ENCODE results near the gene COL1A1.

The COL1A1 gene

DNA sequence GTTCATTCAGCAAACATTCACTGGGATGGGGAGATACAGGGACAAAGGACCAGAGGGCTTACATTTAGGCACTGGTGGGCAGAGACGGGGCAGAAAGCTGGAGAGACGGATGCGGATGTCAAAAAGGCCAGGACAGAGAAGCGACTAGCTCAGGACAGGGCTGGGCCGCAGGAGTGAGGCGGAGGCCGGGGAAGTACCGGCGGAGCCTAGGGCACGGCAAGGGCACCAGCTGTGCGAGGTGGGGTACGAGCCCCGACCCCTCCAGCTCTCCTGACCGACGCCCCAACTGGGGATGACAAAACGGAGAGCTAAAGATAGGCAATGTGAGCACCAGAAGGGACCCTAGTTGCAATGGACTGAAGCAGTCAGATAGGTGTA, 39.5 kb downstream of the COL1A1 start:
- no peak overlapping the region; the same call in 1 of the 2 replicates for H3K9ac ChIP-seq (ENCODE audit: low read depth, low read length)
- peak overlapping the region; percentile 60 for H2AFZ ChIP-seq (ENCODE audit: low read depth, low read length)
- H4K20me1 ChIP-seq (ENCODE audit: insufficient read depth, low read length) = no peaks in the 10 kb centered on the region
- H3K79me2 ChIP-seq (ENCODE audit: insufficient read depth, low read length) = no peaks in the 10 kb centered on the region
- TF ChIP-seq, protein P1, sequence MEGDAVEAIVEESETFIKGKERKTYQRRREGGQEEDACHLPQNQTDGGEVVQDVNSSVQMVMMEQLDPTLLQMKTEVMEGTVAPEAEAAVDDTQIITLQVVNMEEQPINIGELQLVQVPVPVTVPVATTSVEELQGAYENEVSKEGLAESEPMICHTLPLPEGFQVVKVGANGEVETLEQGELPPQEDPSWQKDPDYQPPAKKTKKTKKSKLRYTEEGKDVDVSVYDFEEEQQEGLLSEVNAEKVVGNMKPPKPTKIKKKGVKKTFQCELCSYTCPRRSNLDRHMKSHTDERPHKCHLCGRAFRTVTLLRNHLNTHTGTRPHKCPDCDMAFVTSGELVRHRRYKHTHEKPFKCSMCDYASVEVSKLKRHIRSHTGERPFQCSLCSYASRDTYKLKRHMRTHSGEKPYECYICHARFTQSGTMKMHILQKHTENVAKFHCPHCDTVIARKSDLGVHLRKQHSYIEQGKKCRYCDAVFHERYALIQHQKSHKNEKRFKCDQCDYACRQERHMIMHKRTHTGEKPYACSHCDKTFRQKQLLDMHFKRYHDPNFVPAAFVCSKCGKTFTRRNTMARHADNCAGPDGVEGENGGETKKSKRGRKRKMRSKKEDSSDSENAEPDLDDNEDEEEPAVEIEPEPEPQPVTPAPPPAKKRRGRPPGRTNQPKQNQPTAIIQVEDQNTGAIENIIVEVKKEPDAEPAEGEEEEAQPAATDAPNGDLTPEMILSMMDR (IDR thresholded peaks at IDR 0.05; ENCODE audit: borderline replicate concordance, extremely low read depth, low read length, poor library complexity, severe bottlenecking) = no peak
- TF ChIP-seq EZH2 (IDR thresholded peaks at IDR 0.05; ENCODE audit: borderline replicate concordance, low read depth, low read length, severe bottlenecking) = no peak
- peak overlapping the region in 1 of 2 experiments; percentile 53; a peak in 2 of 4 replicates for H3K4me3 ChIP-seq (ENCODE audit: low read depth in 1 of 2, low read length in 2 of 2)
- no peak for DNase-seq
- H3K4me2 ChIP-seq (ENCODE audit: insufficient read depth, low read length) = peak overlapping the region; percentile 76
- ATAC-seq (ENCODE audit: insufficient read depth, low read depth) = no peak
- H3K36me3 ChIP-seq (ENCODE audit: insufficient read depth, low read length) = no peaks in the 10 kb centered on the region
- H3K9me3 ChIP-seq (ENCODE audit: insufficient read depth, low read length, severe bottlenecking) = no peaks in the 10 kb centered on the region
- peaks cover 20% of the 10 kb centered on the region for H3K4me1 ChIP-seq (ENCODE audit: insufficient read depth, low read length)
- no peak overlapping the region; the same call in 1 of the 2 replicates for H3K27ac ChIP-seq (ENCODE audit: low read length)
- H3K27me3 ChIP-seq (ENCODE audit: insufficient read depth, low read length, poor library complexity) = no peaks in the 10 kb centered on the region

DNA sequence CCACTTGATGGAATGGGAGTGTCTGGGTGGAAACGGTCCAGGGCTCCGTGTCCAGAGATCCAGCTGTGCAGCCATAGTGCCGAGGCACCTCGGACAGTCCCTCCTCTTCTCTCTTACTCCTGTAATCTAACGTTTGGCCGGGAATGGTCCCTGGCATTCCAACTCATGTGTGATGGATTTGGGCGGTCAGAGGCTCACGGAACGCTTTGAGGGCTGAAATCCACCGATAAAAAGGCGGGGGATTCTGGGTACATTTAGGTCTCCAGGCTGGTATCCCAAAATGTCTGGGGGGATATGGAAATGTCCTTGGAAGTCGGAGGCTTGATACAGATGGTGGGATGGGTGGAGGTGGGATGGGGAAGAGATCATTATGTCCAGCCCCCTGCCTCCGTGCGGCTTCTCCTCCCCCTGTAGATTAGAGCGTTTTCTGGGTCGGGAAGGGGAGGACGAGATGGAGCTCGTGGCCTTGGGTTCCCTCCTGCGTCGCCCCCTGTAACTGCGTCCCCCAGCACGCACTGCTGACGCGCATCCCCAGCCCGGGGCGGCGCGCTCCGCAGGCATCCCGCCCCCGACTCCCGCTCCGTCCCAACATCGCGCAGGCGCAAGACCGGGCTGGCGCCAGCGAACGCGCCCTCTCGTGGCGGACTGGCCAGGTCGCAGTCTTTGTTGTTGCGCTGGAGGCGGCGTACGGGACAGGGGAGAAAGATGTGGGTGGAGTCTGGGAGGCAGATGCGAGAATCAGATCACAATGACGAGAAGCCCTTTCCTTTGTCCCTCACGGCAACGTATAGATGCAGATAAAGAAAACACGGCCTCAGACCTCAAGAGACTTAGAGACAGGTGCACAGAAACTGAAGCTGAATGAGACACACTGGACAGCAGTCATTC, 40.2 kb downstream of the COL1A1 start:
- H3K27me3 ChIP-seq (ENCODE audit: insufficient read depth, low read length, poor library complexity) = no peaks in the 10 kb centered on the region
- ATAC-seq (ENCODE audit: insufficient read depth, low read depth) (peak; percentile 96), DNase-seq (peak; percentile 96)
- peak overlapping the region; percentile 11; the same call in 1 of the 2 replicates for H3K27ac ChIP-seq (ENCODE audit: low read length)
- H3K4me1 ChIP-seq (ENCODE audit: insufficient read depth, low read length) = peaks cover 20% of the 10 kb centered on the region
- TF ChIP-seq, protein P1 (IDR thresholded peaks at IDR 0.05; ENCODE audit: borderline replicate concordance, extremely low read depth, low read length, poor library complexity, severe bottlenecking) = peak; percentile 97
- TF ChIP-seq EZH2 (IDR thresholded peaks at IDR 0.05; ENCODE audit: borderline replicate concordance, low read depth, low read length, severe bottlenecking) = no peak
- no peaks in the 10 kb centered on the region for H3K9me3 ChIP-seq (ENCODE audit: insufficient read depth, low read length, severe bottlenecking)
- no peaks in the 10 kb centered on the region for H4K20me1 ChIP-seq (ENCODE audit: insufficient read depth, low read length)
- peak overlapping the region; percentile 76 for H3K4me2 ChIP-seq (ENCODE audit: insufficient read depth, low read length)
- H3K36me3 ChIP-seq (ENCODE audit: insufficient read depth, low read length) = no peaks in the 10 kb centered on the region
- peak overlapping the region; percentile 79 for H2AFZ ChIP-seq (ENCODE audit: low read depth, low read length)
- peak overlapping the region in 1 of 2 experiments; percentile 53; a peak in 2 of 4 replicates for H3K4me3 ChIP-seq (ENCODE audit: low read depth in 1 of 2, low read length in 2 of 2)
- H3K79me2 ChIP-seq (ENCODE audit: insufficient read depth, low read length) = no peaks in the 10 kb centered on the region
- peak overlapping the region; percentile 50 for H3K9ac ChIP-seq (ENCODE audit: low read depth, low read length)

DNA sequence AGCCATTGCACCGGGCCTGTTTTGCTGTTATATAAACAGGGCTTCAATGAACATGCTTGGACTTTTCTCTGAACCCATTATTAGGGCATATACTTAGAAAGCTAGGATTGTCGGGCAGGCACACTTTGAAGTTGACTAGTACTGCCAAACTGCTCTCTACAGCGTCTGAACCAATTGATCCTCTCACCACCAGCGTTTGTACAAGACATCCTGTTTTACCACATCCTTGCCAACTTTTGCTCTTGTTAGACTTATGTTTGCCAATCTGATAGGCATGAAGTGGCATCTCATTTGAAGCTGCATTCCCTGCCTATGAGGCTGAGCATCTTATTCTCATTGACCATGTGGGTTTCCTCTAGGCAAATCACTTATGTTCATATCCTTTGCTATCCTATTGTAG, 43.5 kb downstream of the COL1A1 start:
- DNase-seq = peak; percentile 20
- H3K79me2 ChIP-seq (ENCODE audit: insufficient read depth, low read length) = no peaks in the 10 kb centered on the region
- H3K36me3 ChIP-seq (ENCODE audit: insufficient read depth, low read length) = no peaks in the 10 kb centered on the region
- H3K27me3 ChIP-seq (ENCODE audit: insufficient read depth, low read length, poor library complexity) = no peaks in the 10 kb centered on the region
- ATAC-seq (ENCODE audit: insufficient read depth, low read depth) = no peak
- no peaks in the 10 kb centered on the region for H3K9me3 ChIP-seq (ENCODE audit: insufficient read depth, low read length, severe bottlenecking)
- TF ChIP-seq, protein P1 (IDR thresholded peaks at IDR 0.05; ENCODE audit: borderline replicate concordance, extremely low read depth, low read length, poor library complexity, severe bottlenecking) = no peak
- no peak for TF ChIP-seq EZH2 (IDR thresholded peaks at IDR 0.05; ENCODE audit: borderline replicate concordance, low read depth, low read length, severe bottlenecking)
- no peaks in the 10 kb centered on the region for H4K20me1 ChIP-seq (ENCODE audit: insufficient read depth, low read length)
- no peak overlapping the region for H3K4me3 ChIP-seq (ENCODE audit: low read depth in 1 of 2, low read length in 2 of 2)
- H3K27ac ChIP-seq (ENCODE audit: low read length) = no peak overlapping the region
- no peak overlapping the region for H2AFZ ChIP-seq (ENCODE audit: low read depth, low read length)
- no peak overlapping the region for H3K9ac ChIP-seq (ENCODE audit: low read depth, low read length)
- H3K4me1 ChIP-seq (ENCODE audit: insufficient read depth, low read length) = peaks cover 20% of the 10 kb centered on the region
- H3K4me2 ChIP-seq (ENCODE audit: insufficient read depth, low read length) = no peak overlapping the region

All from DND-41 (cell line).